ENCODE measurements around the gene BCKDHB. TPM values are rescaled to one million over a fixed set of nuclear protein-coding genes. Genes with fewer than 3 reads are reported as not detected.

BCKDHB gene
- total RNA-seq, 1 donor from 2014 or later: 14.3 TPM

- Histone ChIP-seq H3K4me1 (no peaks in the 10 kb centered on the region), H3K9me3 (no peaks in the 10 kb centered on the region), H3K27ac (no peak overlapping the region), H3K4me3 (no peak overlapping the region), H3K27me3 (no peaks in the 10 kb centered on the region), H3K36me3 (no peaks in the 10 kb centered on the region)
- no peak for DNase-seq (ENCODE audit: low spot score in 2 of 2)
- TF ChIP-seq, protein P1, sequence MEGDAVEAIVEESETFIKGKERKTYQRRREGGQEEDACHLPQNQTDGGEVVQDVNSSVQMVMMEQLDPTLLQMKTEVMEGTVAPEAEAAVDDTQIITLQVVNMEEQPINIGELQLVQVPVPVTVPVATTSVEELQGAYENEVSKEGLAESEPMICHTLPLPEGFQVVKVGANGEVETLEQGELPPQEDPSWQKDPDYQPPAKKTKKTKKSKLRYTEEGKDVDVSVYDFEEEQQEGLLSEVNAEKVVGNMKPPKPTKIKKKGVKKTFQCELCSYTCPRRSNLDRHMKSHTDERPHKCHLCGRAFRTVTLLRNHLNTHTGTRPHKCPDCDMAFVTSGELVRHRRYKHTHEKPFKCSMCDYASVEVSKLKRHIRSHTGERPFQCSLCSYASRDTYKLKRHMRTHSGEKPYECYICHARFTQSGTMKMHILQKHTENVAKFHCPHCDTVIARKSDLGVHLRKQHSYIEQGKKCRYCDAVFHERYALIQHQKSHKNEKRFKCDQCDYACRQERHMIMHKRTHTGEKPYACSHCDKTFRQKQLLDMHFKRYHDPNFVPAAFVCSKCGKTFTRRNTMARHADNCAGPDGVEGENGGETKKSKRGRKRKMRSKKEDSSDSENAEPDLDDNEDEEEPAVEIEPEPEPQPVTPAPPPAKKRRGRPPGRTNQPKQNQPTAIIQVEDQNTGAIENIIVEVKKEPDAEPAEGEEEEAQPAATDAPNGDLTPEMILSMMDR (IDR thresholded peaks at IDR 0.05): no peak
- intact Hi-C loops (cut with DNase I): no loop called here
These were observed 57.3 kb downstream of the BCKDHB start for GRCh38 chr6:80163754-80164187.

DNA sequence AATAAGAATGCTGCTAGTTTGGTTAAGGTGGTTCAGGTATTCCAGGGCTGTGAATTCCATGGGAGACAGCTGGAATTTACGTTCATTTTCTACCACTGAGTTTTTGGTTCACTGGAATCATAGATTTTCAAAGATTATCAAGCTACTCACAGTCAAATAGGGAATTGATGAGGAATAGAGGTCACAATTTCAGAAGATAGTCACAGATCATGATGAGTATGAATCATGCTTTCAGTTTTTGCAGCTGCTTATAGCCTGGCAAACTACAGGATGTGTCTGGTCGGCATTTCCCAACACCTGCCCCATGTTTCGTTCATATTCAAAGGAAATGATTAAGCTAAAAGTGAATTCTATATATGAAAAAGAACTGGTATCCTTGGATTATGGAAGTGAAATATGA, 58.7 kb downstream of the BCKDHB start:
- no peak overlapping the region for H3K27ac ChIP-seq
- DNase-seq (ENCODE audit: low spot score in 2 of 2): no peak
- TF ChIP-seq, protein P1 (IDR thresholded peaks at IDR 0.05): no peak
- H3K36me3 ChIP-seq: no peaks in the 10 kb centered on the region
- H3K4me1 ChIP-seq: no peaks in the 10 kb centered on the region
- no peaks in the 10 kb centered on the region for H3K9me3 ChIP-seq
- H3K27me3 ChIP-seq: no peaks in the 10 kb centered on the region
- H3K4me3 ChIP-seq: no peak overlapping the region
- intact Hi-C loops (cut with DNase I): no loop called here

GRCh38 chr6:80165819-80166218, 59.3 kb downstream of the BCKDHB start:
- Histone ChIP-seq H3K27me3 (no peaks in the 10 kb centered on the region), H3K9me3 (no peaks in the 10 kb centered on the region), H3K4me1 (no peaks in the 10 kb centered on the region), H3K27ac (no peak overlapping the region), H3K4me3 (no peak overlapping the region), H3K36me3 (no peaks in the 10 kb centered on the region)
- DNase-seq (ENCODE audit: low spot score in 2 of 2): no peak
- intact Hi-C loops (cut with DNase I): no loop called here
- TF ChIP-seq, protein P1 (IDR thresholded peaks at IDR 0.05): no peak

DNA sequence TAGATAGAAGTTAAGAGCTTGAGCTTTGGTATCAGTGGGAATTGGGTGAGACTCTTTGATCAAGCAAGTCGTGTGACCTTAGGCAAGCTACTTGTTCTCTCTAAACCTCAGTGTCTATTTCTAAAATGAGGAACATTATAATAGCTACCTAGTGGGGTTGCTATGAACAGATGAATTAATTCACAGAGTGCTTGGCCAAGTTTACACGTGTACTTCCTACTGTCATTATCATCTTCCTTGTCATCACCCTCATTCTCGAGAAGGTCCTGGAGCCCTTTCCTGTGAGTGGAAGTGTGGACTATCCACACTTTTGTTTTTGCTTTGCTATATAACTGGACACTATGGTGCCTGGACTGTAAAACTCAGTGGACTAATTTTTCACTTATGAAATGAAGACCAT, 64.0 kb downstream of the BCKDHB start:
- intact Hi-C loops (cut with DNase I): no loop called here
- no peaks in the 10 kb centered on the region for H3K27me3 ChIP-seq
- no peaks in the 10 kb centered on the region for H3K4me1 ChIP-seq
- no peak overlapping the region for H3K4me3 ChIP-seq
- TF ChIP-seq, protein P1 (IDR thresholded peaks at IDR 0.05): no peak
- DNase-seq (ENCODE audit: low spot score in 2 of 2): no peak
- H3K36me3 ChIP-seq: no peaks in the 10 kb centered on the region
- H3K27ac ChIP-seq: no peak overlapping the region
- no peaks in the 10 kb centered on the region for H3K9me3 ChIP-seq

- Histone ChIP-seq H3K4me1 (no peaks in the 10 kb centered on the region), H3K27me3 (no peaks in the 10 kb centered on the region), H3K4me3 (no peak overlapping the region), H3K36me3 (no peaks in the 10 kb centered on the region), H3K9me3 (no peaks in the 10 kb centered on the region), H3K27ac (no peak overlapping the region)
- TF ChIP-seq, protein P1 (IDR thresholded peaks at IDR 0.05): no peak
- no peak for DNase-seq (ENCODE audit: low spot score in 2 of 2)
- intact Hi-C loops (cut with DNase I): no loop called here
These were observed 66.9 kb downstream of the BCKDHB start for GRCh38 chr6:80173411-80173810.

- H3K4me3 ChIP-seq: no peak overlapping the region
- TF ChIP-seq, protein P1 (IDR thresholded peaks at IDR 0.05): no peak
- no peaks in the 10 kb centered on the region for H3K27me3 ChIP-seq
- no peak for DNase-seq (ENCODE audit: low spot score in 2 of 2)
- no peaks in the 10 kb centered on the region for H3K36me3 ChIP-seq
- no peaks in the 10 kb centered on the region for H3K9me3 ChIP-seq
- intact Hi-C loops (cut with DNase I): no loop called here
- no peak overlapping the region for H3K27ac ChIP-seq
- no peaks in the 10 kb centered on the region for H3K4me1 ChIP-seq
These were observed 68.6 kb downstream of the BCKDHB start for GRCh38 chr6:80174900-80175572.

All from ascending aorta (tissue), 2 donors.